HepG2 (cell line): ENCODE data around the gene AUP1. TPM values are rescaled to one million over a fixed set of nuclear protein-coding genes. Genes with fewer than 3 reads are reported as not detected.

Source experiments
- DNMT1 ChIP-seq: sonication (generic); formaldehyde crosslinking; IDR thresholded peaks from 2 replicates; pipeline ENCODE4 v1.5.1; 2020; ENCODE audit warnings: mild to moderate bottlenecking, missing genetic modification reagents
- FOXK1 ChIP-seq: sonication (generic); formaldehyde crosslinking; IDR thresholded peaks from 2 replicates; pipeline ENCODE4 v1.4.0; 2020; ENCODE audit warnings: low read depth, missing genetic modification reagents, borderline replicate concordance
- KLF12 ChIP-seq: sonication (generic); formaldehyde crosslinking; IDR thresholded peaks from 2 replicates; pipeline ENCODE4 v1.4.0; 2020; ENCODE audit warnings: missing genetic modification reagents, borderline replicate concordance
- NFAT5 ChIP-seq: sonication (generic); formaldehyde crosslinking; IDR thresholded peaks from 2 replicates; pipeline ENCODE4 v1.4.0; 2020; ENCODE audit warnings: missing genetic modification reagents
- SMYD3 ChIP-seq: sonication (generic); formaldehyde crosslinking; IDR thresholded peaks from 2 replicates; pipeline ENCODE4 v1.8.1; 2023; ENCODE audit warnings: mild to moderate bottlenecking, missing genetic modification reagents
- ZNF124 ChIP-seq: sonication (generic); formaldehyde crosslinking; IDR thresholded peaks from 2 replicates; pipeline ENCODE4 v1.4.0; 2020; ENCODE audit warnings: missing genetic modification reagents
- ZNF407 ChIP-seq: sonication (generic); formaldehyde crosslinking; IDR thresholded peaks from one replicate; pipeline ENCODE4 v1.5.1; 2020; ENCODE audit warnings: mild to moderate bottlenecking, missing genetic modification reagents; ENCODE audit errors: not compliant biosample characterization
- ZNF547 ChIP-seq: sonication (generic); formaldehyde crosslinking; IDR thresholded peaks from 2 replicates; pipeline ENCODE4 v1.5.1; 2020; ENCODE audit warnings: mild to moderate bottlenecking, missing genetic modification reagents
- ZNF768 ChIP-seq: sonication (generic); formaldehyde crosslinking; IDR thresholded peaks from 2 replicates; pipeline ENCODE4 v1.4.0; 2020; ENCODE audit warnings: missing genetic modification reagents
- polyA plus RNA-seq, 8 experiments: library from polyadenylated mRNA; depleted of rRNA in 3 of 8; stranded (reverse) in 7 of 8; unstranded in 1 of 8; fragments of >200 nt; fragmentation: Illumina TruSeq in 4 of 8; extraction: Trizol in 4 of 8; gene quantifications; 2 replicates each; pipeline versions ENCODE4 v1.2.1 to v1.2.3, GENCODE V29; 2011 to 2016; ENCODE audit warnings: low read depth in 4 of 8, missing spikeins in 1 of 8, mixed read lengths in 1 of 8; ENCODE audit not compliant: insufficient read depth in 1 of 8
- total RNA-seq, 5 experiments: library from RNA; depleted of rRNA; stranded (reverse); fragments of >200 nt; fragmentation: Illumina TruSeq; extraction: Trizol; gene quantifications; 2 replicates each; pipeline ENCODE4 v1.2.3, GENCODE V29; 2016; ENCODE audit warnings: low read depth in 1 of 5
- TF ChIP-seq, protein P1 (sequence below): sonication (generic); formaldehyde crosslinking; IDR thresholded peaks from 2 replicates; pipeline ENCODE4 v1.5.0; 2020; ENCODE audit warnings: missing genetic modification reagents
- TF ChIP-seq, protein P2 (sequence below): sonication (generic); formaldehyde crosslinking; IDR thresholded peaks from 2 replicates; pipeline ENCODE4 v1.5.1; 2020; ENCODE audit warnings: missing genetic modification reagents, mild to moderate bottlenecking, borderline replicate concordance

Gene AUP1
- total and polyA plus RNA-seq, 2 of the 13 experiments (the other 11 are each of a cell fraction or from before 2014, with no cell fraction given) = 174 to 267 TPM

GRCh38 chr2:74482801-74483674 is 46.5 kb downstream of the AUP1 start, which contains the start of the genes CCDC142 and TTC31 (continued):
- TF ChIP-seq, protein P1, sequence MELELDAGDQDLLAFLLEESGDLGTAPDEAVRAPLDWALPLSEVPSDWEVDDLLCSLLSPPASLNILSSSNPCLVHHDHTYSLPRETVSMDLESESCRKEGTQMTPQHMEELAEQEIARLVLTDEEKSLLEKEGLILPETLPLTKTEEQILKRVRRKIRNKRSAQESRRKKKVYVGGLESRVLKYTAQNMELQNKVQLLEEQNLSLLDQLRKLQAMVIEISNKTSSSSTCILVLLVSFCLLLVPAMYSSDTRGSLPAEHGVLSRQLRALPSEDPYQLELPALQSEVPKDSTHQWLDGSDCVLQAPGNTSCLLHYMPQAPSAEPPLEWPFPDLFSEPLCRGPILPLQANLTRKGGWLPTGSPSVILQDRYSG (CRISPR knock-in tag) = 0 out of 2 replicates have a peak, but pooled peaks have one; percentile 15
- TF ChIP-seq, protein P2, sequence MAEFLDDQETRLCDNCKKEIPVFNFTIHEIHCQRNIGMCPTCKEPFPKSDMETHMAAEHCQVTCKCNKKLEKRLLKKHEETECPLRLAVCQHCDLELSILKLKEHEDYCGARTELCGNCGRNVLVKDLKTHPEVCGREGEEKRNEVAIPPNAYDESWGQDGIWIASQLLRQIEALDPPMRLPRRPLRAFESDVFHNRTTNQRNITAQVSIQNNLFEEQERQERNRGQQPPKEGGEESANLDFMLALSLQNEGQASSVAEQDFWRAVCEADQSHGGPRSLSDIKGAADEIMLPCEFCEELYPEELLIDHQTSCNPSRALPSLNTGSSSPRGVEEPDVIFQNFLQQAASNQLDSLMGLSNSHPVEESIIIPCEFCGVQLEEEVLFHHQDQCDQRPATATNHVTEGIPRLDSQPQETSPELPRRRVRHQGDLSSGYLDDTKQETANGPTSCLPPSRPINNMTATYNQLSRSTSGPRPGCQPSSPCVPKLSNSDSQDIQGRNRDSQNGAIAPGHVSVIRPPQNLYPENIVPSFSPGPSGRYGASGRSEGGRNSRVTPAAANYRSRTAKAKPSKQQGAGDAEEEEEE (CRISPR knock-in tag) = peak; percentile 10; the same call in 1 of the 2 replicates
- TF ChIP-seq ZNF124 (CRISPR knock-in tag) (peak; percentile 46; the same call in 1 of the 2 replicates), KLF12 (CRISPR knock-in tag) (peak; percentile 96), DNMT1 (CRISPR knock-in tag) (peak; percentile 56; the same call in 1 of the 2 replicates), ZNF768 (CRISPR knock-in tag) (peak; percentile 34; the same call in 1 of the 2 replicates), SMYD3 (CRISPR knock-in tag) (peak; percentile 26), ZNF407 (CRISPR knock-in tag) (peak; percentile 40), FOXK1 (CRISPR knock-in tag) (peak; percentile 93; the same call in 1 of the 2 replicates), ZNF547 (CRISPR knock-in tag) (peak; percentile 89), NFAT5 (CRISPR knock-in tag) (peak; percentile 43; the same call in 1 of the 2 replicates)
